ENCODE results near the gene WHRN. TPM values are rescaled to one million over a fixed set of nuclear protein-coding genes. Genes with fewer than 3 reads are reported as not detected.

The WHRN gene
- total RNA-seq, 4 donors from 2014 or later: 0.82 to 4.1 (median 2.3) TPM

DNA sequence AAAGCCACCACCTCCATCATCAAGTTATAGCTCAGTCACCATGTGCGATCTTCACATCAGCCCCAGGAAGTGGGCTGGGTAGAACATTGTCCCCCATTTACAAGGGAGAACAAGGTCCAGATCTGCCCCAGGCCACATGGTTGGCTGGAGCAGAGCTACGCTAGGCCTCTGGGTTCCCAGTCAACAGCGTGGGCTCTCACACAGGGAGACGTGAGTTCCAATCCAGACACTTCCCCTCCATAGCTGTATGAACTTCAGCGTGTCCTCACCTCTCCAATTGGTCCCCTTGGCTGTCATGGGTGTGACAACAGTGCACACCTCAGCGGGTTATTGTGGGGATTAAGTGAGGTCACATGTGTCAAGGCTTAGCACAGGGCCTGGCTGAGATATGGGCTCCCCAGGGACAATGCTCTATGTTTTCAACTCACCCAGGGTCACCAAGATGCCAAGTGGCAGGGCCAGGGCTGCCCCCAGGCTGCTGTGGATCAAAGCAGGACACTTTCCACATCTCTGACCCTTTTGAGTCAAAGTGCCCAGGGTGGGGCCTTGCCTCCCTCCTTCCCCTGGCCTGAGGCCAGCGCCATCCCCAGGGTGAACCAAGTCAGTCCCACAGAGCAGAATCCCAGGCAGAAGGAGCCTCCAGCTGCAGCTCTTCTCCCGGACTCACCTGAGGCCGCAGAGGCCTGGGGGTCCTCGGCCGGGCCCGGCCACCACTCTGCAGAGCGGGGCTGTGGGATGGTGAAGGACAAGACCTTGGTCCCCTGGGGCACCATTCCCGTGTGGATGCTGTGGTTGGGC, 137.3 kb downstream of the WHRN start:
- TF ChIP-seq, protein P1, sequence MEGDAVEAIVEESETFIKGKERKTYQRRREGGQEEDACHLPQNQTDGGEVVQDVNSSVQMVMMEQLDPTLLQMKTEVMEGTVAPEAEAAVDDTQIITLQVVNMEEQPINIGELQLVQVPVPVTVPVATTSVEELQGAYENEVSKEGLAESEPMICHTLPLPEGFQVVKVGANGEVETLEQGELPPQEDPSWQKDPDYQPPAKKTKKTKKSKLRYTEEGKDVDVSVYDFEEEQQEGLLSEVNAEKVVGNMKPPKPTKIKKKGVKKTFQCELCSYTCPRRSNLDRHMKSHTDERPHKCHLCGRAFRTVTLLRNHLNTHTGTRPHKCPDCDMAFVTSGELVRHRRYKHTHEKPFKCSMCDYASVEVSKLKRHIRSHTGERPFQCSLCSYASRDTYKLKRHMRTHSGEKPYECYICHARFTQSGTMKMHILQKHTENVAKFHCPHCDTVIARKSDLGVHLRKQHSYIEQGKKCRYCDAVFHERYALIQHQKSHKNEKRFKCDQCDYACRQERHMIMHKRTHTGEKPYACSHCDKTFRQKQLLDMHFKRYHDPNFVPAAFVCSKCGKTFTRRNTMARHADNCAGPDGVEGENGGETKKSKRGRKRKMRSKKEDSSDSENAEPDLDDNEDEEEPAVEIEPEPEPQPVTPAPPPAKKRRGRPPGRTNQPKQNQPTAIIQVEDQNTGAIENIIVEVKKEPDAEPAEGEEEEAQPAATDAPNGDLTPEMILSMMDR (IDR thresholded peaks at IDR 0.05; ENCODE audit: low read depth): no peak

- TF ChIP-seq, protein P1 (IDR thresholded peaks at IDR 0.05; ENCODE audit: low read depth): no peak
These were observed 137.9 kb downstream of the WHRN start for GRCh38 chr9:114367366-114367765.

DNA sequence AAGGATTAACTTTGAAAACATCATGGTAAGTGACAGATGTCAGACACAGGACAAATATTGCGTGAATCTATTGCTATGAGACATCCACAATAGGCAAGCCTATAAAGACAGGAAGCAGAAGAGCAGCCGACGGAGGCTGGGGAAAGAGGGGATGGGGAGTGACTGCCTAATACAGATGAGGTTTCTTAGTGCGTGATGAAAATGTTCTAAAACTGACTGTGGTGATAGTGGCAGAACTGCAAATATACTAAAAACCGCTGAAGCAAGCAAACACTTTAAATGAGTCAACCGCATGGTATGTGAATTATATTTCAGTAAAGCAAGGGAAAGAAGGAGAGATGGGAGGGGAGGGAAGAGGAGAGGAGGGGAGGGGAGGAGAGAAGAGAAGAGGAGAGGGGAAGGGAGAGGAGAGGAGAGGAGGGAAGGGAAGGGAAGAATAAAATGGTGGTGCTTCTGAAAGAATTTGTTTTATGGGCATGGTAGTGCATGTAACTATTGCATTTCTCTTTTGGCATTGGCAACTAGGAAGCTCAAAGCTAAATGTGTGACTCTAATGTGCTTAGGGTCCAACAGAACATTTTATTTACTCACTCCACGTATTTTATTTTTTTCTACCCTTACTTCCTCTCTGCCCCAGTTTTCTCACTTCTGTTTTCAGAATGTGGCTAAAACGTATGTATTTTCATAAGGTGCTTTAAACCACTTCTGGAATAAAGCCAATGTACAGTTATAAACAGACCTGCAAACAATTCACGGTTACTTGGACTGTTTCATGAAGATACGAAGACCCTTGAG, 138.7 kb downstream of the WHRN start:
- TF ChIP-seq, protein P1 (IDR thresholded peaks at IDR 0.05; ENCODE audit: low read depth): no peak

GRCh38 chr9:114365194-114365593, 140.1 kb downstream of the WHRN start:
- TF ChIP-seq, protein P1 (IDR thresholded peaks at IDR 0.05; ENCODE audit: low read depth): no peak

GRCh38 chr9:114364134-114365041, 140.9 kb downstream of the WHRN start:
- TF ChIP-seq, protein P1 (IDR thresholded peaks at IDR 0.05; ENCODE audit: low read depth): no peak

GRCh38 chr9:114363424-114363823, 141.8 kb downstream of the WHRN start:
- TF ChIP-seq, protein P1 (IDR thresholded peaks at IDR 0.05; ENCODE audit: low read depth): no peak
